HG03558 (cell line): ENCODE results near the gene ATAT1.

ENCODE experiments used
- ATAC-seq: cut with Tn5 transposase; IDR thresholded peaks from one replicate; pipeline ENCODE4 v1.9.1; 2021; ENCODE audit warnings: moderate number of reproducible peaks; ENCODE audit not compliant: unreplicated experiment; ENCODE audit errors: extremely low read depth

The ATAT1 gene

GRCh38 chr6:30612687-30613248 lies 13.9 kb upstream of the ATAT1 start:
- ATAC-seq, result no peak

DNA sequence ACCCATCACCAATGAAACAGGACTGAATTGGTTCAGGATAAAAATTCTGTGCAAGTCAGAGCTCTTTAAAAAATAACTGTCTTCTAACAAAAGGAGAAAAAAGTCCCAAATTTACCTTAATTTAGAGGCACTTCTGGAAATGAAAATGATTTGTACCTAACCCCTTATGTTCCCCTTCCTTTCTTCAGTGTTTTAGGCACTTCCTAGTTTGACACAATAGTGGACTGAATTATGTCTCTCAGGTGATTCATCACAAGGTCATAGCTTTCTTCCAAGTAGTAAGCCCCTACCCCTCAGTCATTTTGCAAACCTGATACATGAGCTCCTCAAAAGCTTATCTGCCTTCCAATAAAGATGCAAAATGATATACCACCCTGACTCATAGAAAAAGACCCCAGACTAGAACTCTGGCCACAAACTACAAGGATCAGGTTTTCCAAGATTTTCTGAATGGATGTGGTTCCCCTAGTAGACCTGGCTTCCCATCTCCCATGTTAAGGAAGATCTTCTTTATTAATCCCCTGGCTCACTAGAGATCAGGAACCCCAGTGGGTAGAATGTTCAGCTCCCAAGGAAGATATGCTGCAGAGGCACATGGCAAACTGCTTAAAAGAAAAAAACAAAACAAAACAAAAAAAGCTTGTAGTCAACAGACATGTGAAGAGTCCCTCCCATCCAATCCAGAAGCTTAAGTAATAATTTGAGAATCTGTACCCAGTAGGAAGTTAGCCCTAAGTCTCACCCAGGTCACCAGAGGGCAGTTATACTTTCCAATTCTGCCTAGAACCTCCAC lies 13.2 kb upstream of the ATAT1 start:
- no peak for ATAC-seq

GRCh38 chr6:30614044-30614842 lies 12.4 kb upstream of the ATAT1 start:
- no peak for ATAC-seq

GRCh38 chr6:30614843-30615218 lies 11.8 kb upstream of the ATAT1 start:
- peak; percentile 34 for ATAC-seq

GRCh38 chr6:30615219-30615957 lies 11.3 kb upstream of the ATAT1 start:
- no peak for ATAC-seq

DNA sequence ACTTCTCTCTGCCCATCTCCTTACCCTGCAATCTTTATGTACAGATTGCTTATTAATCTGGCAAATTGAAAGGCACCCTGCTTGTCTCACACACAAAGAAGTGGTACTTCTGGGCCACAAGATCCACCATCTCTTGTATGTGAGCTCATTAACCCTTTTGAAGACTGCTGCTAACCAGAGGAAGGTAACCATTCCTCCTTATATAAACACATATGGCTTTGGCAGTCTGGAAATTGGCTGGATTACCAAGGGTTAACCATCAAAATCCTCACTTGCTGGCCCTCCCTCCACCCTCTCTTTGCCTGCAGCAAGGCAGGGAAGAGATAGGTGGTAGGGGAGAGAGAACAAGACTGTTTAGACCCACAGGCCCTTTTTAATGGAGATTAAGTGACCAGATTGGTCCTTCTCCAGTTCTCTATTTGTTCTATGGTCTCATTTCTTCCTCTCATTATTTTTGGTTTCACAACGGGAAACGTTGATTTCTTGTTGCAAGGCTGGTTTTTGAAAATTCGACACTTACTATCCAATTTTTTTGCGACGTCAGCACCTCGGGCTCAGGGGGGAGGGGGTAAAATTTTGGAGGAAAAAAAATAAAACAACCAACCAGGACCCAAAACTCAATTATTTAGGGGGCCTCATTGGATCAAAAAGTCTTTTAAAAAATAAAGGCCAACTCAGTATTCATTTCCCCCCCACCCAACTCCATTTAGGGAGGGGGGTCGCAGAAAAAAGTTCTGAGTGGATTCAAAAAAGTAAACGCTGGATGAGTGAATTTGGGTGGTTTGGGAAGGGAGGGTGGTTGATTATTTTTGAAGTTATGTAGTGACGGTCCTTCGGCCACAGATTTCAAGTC lies 10.5 kb upstream of the ATAT1 start:
- ATAC-seq, result no peak

DNA sequence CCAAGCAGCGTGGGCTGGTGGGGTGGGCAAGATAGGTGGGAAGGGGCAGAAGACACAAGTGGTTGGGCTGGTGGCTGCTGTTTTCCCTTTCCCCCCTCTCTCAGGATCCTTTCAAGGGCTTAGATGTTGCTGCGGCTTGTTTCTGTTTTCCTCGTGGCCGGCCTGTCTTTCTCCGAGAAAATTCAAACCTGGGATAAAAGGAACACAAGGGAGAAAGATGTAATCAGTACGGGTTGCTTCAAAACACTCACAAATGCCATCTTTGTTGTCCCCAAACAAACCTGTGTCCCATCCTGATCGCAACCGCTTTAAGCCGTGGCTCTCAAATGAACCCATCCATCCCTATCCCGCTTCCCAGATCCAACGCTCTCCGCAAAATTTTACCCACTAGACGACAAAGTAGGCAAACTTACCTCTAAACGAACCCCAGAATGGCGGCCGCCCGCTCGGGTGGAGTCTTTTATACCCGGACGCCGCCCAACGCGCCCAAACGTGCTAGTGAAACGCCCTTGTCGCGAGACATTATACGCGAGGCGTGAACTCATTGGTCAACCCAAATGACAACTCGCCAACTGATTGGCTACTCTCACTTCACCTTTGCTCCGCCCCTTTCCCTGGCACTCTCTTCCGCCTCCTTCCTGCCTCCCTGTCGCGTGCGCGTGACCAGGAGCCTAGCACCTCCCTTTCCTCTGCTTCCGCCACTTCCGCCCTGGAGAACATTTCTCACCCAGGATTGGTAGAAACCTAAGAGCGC lies 9.7 kb upstream of the ATAT1 start, which contains the start of gene PPP1R10:
Gene PPP1R10, minus strand, starts transcription at position 433 of the 754 bp plus-strand sequence. CDS start 7,299 bp downstream, outside the sequence.
- peak; percentile 46 for ATAC-seq

GRCh38 chr6:30617565-30618269 lies 9.0 kb upstream of the ATAT1 start, which contains the start of gene MRPS18B:
TSS of gene MRPS18B (plus strand) at chr6:30617840. CDS start at chr6:30617866, 26 bp downstream.
- ATAC-seq, result peak; percentile 54

GRCh38 chr6:30618270-30618797 lies 8.3 kb upstream of the ATAT1 start:
- no peak for ATAC-seq

GRCh38 chr6:30619561-30619960 lies 7.1 kb upstream of the ATAT1 start:
- ATAC-seq, result no peak

- no peak for ATAC-seq
Observed at GRCh38 chr6:30625511-30625910, 1.2 kb upstream of the ATAT1 start.

GRCh38 chr6:30635834-30636233 lies 9.2 kb downstream of the ATAT1 start:
- ATAC-seq, result no peak

DNA sequence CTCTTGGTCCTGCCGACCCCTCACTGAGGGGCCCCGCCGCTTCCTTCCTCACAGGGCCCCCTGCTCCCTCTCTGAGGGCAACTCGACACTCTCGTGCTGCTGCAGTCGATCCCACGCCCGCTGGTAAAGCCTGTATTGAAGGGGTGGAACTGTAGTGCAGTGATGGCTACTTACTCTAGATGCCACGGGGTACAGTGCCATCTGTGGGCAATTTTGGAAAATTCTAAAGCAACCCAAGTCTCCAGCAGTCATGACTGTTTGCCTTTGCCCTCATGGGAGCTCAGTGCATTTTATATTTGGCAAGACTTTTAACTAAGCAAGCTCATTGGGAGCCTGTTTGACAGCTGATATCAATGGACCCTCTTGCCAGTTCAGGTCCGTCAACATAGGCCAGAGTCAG lies 13.8 kb downstream of the ATAT1 start:
- no peak for ATAC-seq

- ATAC-seq, result no peak
Observed at GRCh38 chr6:30641048-30641447, 14.4 kb downstream of the ATAT1 start.

- no peak for ATAC-seq
Observed at GRCh38 chr6:30643656-30644055, 17.0 kb downstream of the ATAT1 start.

- ATAC-seq, result no peak
Observed at GRCh38 chr6:30644769-30645168, 18.1 kb downstream of the ATAT1 start.

DNA sequence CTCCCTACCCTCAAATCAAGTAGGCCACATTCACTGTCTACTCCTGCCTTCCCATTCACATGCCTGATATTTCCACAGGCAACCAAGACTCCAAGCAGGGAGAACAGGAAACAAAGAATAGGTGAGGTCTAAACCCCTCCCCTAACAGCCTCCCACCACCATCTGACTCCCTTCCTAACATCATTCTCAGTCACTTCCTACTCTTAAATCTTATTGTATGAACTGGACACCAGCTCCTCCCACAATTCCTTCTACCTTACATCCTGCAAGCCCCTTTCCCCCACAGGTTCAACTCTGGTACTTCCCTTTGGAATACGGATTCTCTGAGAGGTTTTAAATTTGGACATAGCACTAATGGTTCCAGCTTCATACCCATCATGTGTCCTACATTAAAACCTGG lies 19.3 kb downstream of the ATAT1 start:
- no peak for ATAC-seq
